ENCODE results near the gene ARFGAP3. TPM values are rescaled to one million over a fixed set of nuclear protein-coding genes. Genes with fewer than 3 reads are reported as not detected.

ARFGAP3 gene
- total and polyA plus RNA-seq, 2 experiments from 2014 or later = 14.8 to 19.1 TPM

GRCh38 chr22:42747701-42748513 lies 109.2 kb downstream of the ARFGAP3 start:
- Mint-ChIP-seq H3K36me3 (ENCODE audit: low read depth) (peaks cover 3% of the 10 kb centered on the region; the same call in 1 of the 3 replicates), H3K4me3 (no peak overlapping the region), H3K27me3 (ENCODE audit: insufficient read depth, low read depth, poor library complexity) (peaks cover 10% of the 10 kb centered on the region), H3K27ac (peak overlapping the region; percentile 74; the same call in 1 of the 2 replicates), H3K9me3 (peaks cover 7% of the 10 kb centered on the region; the same call in 1 of the 3 replicates), H3K4me1 (peaks cover 14% of the 10 kb centered on the region)
- Histone ChIP-seq H3K4me2 (no peak overlapping the region), H2AFZ (peak overlapping the region; percentile 85), H3K4me1 (ENCODE audit: insufficient read depth) (peaks cover 3% of the 10 kb centered on the region; the same call in 1 of the 2 replicates), H3K27me3 (ENCODE audit: insufficient read depth) (no peaks in the 10 kb centered on the region), H4K20me1 (replicated peaks; ENCODE audit: insufficient read depth) (no peaks in the 10 kb centered on the region), H3F3A (replicated peaks; ENCODE audit: low read depth) (0 out of 2 replicates have a peak, but pooled peaks cover 4% of the 10 kb centered on the region), H3K79me2 (replicated peaks; ENCODE audit: insufficient read depth) (no peaks in the 10 kb centered on the region), H3K27ac (ENCODE audit: low read depth) (no peak overlapping the region), H3K36me3 (ENCODE audit: insufficient read depth) (no peaks in the 10 kb centered on the region), H3K9me2 (ENCODE audit: insufficient read depth) (no peaks in the 10 kb centered on the region), H3K4me3 (no peak overlapping the region)
- TF ChIP-seq REST (IDR thresholded peaks at IDR 0.05; ENCODE audit: unreplicated experiment) (no peak), STAT1 (IDR thresholded peaks at IDR 0.05; ENCODE audit: unreplicated experiment) (no peak), CTCF (conservative IDR thresholded peaks at IDR 0.05; ENCODE audit: low read depth in 2 of 2) (no peak)
- ATAC-seq (peak; percentile 68), DNase-seq (ENCODE audit: low spot score) (no peak)

Small RNA genes lying within 50 kb of the gene (small RNA-seq; reads per million reads assigned to genes)
- not detected for gene RF00019 (ENCODE audit: low replicate concordance)

Other genes with a start within 250 kb of the ARFGAP3 start
- gene POLDIP3, start 242.4 kb downstream of the ARFGAP3 start, total RNA-seq (2014; rRNA removed; shearing (Covaris generic)) = 49.0 and 54.3 TPM in 2 replicates
- gene POLDIP3, start 242.4 kb downstream of the ARFGAP3 start, polyA plus RNA-seq (2016; fragmentation: Nextera tagmentation; extraction: Ambion mirVana) = 34.3 and 38.2 TPM in 2 replicates
- gene ATP5MGL, start 216.7 kb downstream of the ARFGAP3 start, total RNA-seq (2014; rRNA removed; shearing (Covaris generic)) = not detected in 2 replicates
- gene ATP5MGL, start 216.7 kb downstream of the ARFGAP3 start, polyA plus RNA-seq (2016; fragmentation: Nextera tagmentation; extraction: Ambion mirVana) = 0.30 and 0.53 TPM in 2 replicates
- gene CYB5R3, start 207.9 kb downstream of the ARFGAP3 start, total RNA-seq (2014; rRNA removed; shearing (Covaris generic)) = 66.4 and 76.2 TPM in 2 replicates
- gene CYB5R3, start 207.9 kb downstream of the ARFGAP3 start, polyA plus RNA-seq (2016; fragmentation: Nextera tagmentation; extraction: Ambion mirVana) = 66.8 and 76.9 TPM in 2 replicates
- gene A4GALT, start 136.4 kb downstream of the ARFGAP3 start, total RNA-seq (2014; rRNA removed; shearing (Covaris generic)) = 12.7 and 16.2 TPM in 2 replicates
- 7.0 and 8.9 TPM in 2 replicates for gene A4GALT, start 136.4 kb downstream of the ARFGAP3 start, polyA plus RNA-seq (2016; fragmentation: Nextera tagmentation; extraction: Ambion mirVana)
- gene PACSIN2, start 157.9 kb upstream of the ARFGAP3 start, total RNA-seq (2014; rRNA removed; shearing (Covaris generic)) = 47.0 and 57.3 TPM in 2 replicates
- 23.5 and 24.6 TPM in 2 replicates for gene PACSIN2, start 157.9 kb upstream of the ARFGAP3 start, polyA plus RNA-seq (2016; fragmentation: Nextera tagmentation; extraction: Ambion mirVana)
- gene TTLL1, start 232.1 kb upstream of the ARFGAP3 start, total RNA-seq (2014; rRNA removed; shearing (Covaris generic)) = 3.5 and 5.5 TPM in 2 replicates
- gene TTLL1, start 232.1 kb upstream of the ARFGAP3 start, polyA plus RNA-seq (2016; fragmentation: Nextera tagmentation; extraction: Ambion mirVana) = 6.2 and 6.8 TPM in 2 replicates

All from GM23338 (cell line).